NCI-H1694 (cell line): ENCODE measurements around the gene RYR1.
"Not testable (repeated sequence)": the region's sequence is repeated elsewhere in the genome, so short reads cannot be mapped to it uniquely, and the experiment has no call there.

Source experiments
- DNase-seq: peaks from one replicate; lab custom pipeline; 2025; lab: John Stamatoyannopoulos, UW

RYR1 gene

GRCh38 chr19:38427035-38427677 is 6.3 kb upstream of the RYR1 start:
- not testable (repeated sequence) for DNase-seq

- no peak for DNase-seq
Observed at GRCh38 chr19:38429055-38429810, 4.3 kb upstream of the RYR1 start.

- no peak for DNase-seq
Observed at GRCh38 chr19:38429811-38430156, 3.7 kb upstream of the RYR1 start.

- DNase-seq, result no peak
Observed at GRCh38 chr19:38430931-38431330, 2.6 kb upstream of the RYR1 start.

- no peak for DNase-seq
Observed at GRCh38 chr19:38434549-38435051, 1.1 kb downstream of the RYR1 start.

- DNase-seq, result no peak
Observed at GRCh38 chr19:38437295-38437694, 3.8 kb downstream of the RYR1 start.

GRCh38 chr19:38437917-38438316 is 4.4 kb downstream of the RYR1 start:
- no peak for DNase-seq

- DNase-seq, result no peak
Observed at GRCh38 chr19:38440592-38440991, 7.1 kb downstream of the RYR1 start.

GRCh38 chr19:38441657-38442348 is 8.3 kb downstream of the RYR1 start:
- no peak for DNase-seq

GRCh38 chr19:38442736-38443135 is 9.2 kb downstream of the RYR1 start:
- no peak for DNase-seq

- no peak for DNase-seq
Observed at GRCh38 chr19:38443458-38443999, 10.0 kb downstream of the RYR1 start.

GRCh38 chr19:38444026-38444425 is 10.5 kb downstream of the RYR1 start:
- DNase-seq, result no peak

- DNase-seq, result no peak
Observed at GRCh38 chr19:38445362-38445761, 11.9 kb downstream of the RYR1 start.

GRCh38 chr19:38448225-38448624 is 14.7 kb downstream of the RYR1 start:
- DNase-seq, result no peak

GRCh38 chr19:38449518-38449917 is 16.0 kb downstream of the RYR1 start:
- DNase-seq, result no peak

- DNase-seq, result no peak
Observed at GRCh38 chr19:38451036-38451435, 17.5 kb downstream of the RYR1 start.

GRCh38 chr19:38451629-38452028 is 18.1 kb downstream of the RYR1 start:
- DNase-seq, result no peak

- no peak for DNase-seq
Observed at GRCh38 chr19:38452430-38453366, 19.2 kb downstream of the RYR1 start.

GRCh38 chr19:38453596-38453995 is 20.1 kb downstream of the RYR1 start:
- no peak for DNase-seq

GRCh38 chr19:38455031-38455430 is 21.5 kb downstream of the RYR1 start:
- DNase-seq, result no peak

GRCh38 chr19:38457202-38457601 is 23.7 kb downstream of the RYR1 start:
- DNase-seq, result no peak
